ENCODE results near the gene FGD2.

FGD2 gene

DNA sequence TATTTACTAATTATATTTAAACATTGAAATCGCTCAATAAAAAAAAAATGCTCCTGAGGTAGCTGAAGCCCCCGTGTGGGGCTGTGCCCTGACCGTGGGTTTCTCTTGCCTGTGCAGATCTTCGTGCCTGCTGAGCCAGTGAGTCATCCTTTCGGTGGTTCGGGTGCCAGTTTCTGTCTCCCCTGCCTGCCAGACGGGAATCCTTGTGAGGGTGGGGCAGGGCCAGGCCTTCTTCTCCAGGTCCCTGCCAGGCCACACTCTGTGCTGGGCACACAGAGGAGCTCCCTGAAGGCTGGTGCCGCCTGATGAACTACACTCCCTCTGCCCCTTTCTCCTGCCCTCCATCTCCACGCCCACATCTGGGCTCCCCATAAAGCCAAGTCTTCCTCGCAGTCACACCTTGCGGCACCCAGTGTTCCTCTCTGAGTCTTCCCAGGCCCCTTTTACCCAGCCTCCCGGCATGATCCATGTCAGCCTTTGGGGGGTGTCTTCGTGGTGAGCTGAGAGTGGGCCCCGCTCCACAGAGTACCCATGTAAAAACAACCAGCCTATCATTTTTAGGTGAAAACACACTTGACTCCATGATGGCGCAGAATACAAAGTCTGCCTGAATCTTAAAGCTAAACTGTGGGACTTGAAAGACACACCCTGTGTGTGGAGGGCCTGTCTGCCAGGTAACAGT lies 19.3 kb downstream of the FGD2 start:
- no peaks in the 10 kb centered on the region for H3K27me3 ChIP-seq (ENCODE audit: insufficient read depth, low read length, poor library complexity, severe bottlenecking)
- H3K4me2 ChIP-seq (ENCODE audit: low read depth, low read length, poor library complexity, severe bottlenecking): no peak overlapping the region
- no peaks in the 10 kb centered on the region for H3K36me3 ChIP-seq (ENCODE audit: insufficient read depth, low read length)
- no peak overlapping the region for H3K4me3 ChIP-seq (ENCODE audit: low read length, poor library complexity, severe bottlenecking)
- no peaks in the 10 kb centered on the region for H4K20me1 ChIP-seq (ENCODE audit: insufficient read depth, low read length, poor library complexity, severe bottlenecking)
- H3K79me2 ChIP-seq (ENCODE audit: insufficient read depth, low read length): no peaks in the 10 kb centered on the region
- no peak overlapping the region for H2AFZ ChIP-seq (ENCODE audit: low read length)
- no peaks in the 10 kb centered on the region for H3K9me2 ChIP-seq (replicated peaks; ENCODE audit: low read depth, low read length)
- no peaks in the 10 kb centered on the region for H3F3A ChIP-seq (ENCODE audit: low read depth)
- H3K4me1 ChIP-seq (ENCODE audit: insufficient read depth, low read length, poor library complexity, severe bottlenecking): no peaks in the 10 kb centered on the region
- no peak overlapping the region for H3K9ac ChIP-seq (ENCODE audit: low read depth, low read length, poor library complexity, severe bottlenecking)
- no peak for TF ChIP-seq CTCF (conservative IDR thresholded peaks at IDR 0.05; ENCODE audit: low read length)
- no peak for TF ChIP-seq EZH2phosphoT487 (IDR thresholded peaks at IDR 0.05; ENCODE audit: borderline replicate concordance)
- no peaks in the 10 kb centered on the region for H3K9me3 ChIP-seq (ENCODE audit: insufficient read depth, low read depth, low read length)

GRCh38 chr6:37025621-37026466 lies 20.4 kb downstream of the FGD2 start:
- Histone ChIP-seq H4K20me1 (ENCODE audit: insufficient read depth, low read length, poor library complexity, severe bottlenecking) (no peaks in the 10 kb centered on the region), H3K9me2 (replicated peaks; ENCODE audit: low read depth, low read length) (no peaks in the 10 kb centered on the region), H2AFZ (ENCODE audit: low read length) (no peak overlapping the region), H3K4me3 (ENCODE audit: low read length, poor library complexity, severe bottlenecking) (no peak overlapping the region), H3F3A (ENCODE audit: low read depth) (no peaks in the 10 kb centered on the region), H3K9me3 (ENCODE audit: insufficient read depth, low read depth, low read length) (no peaks in the 10 kb centered on the region), H3K36me3 (ENCODE audit: insufficient read depth, low read length) (no peaks in the 10 kb centered on the region), H3K79me2 (ENCODE audit: insufficient read depth, low read length) (no peaks in the 10 kb centered on the region), H3K27me3 (ENCODE audit: insufficient read depth, low read length, poor library complexity, severe bottlenecking) (no peaks in the 10 kb centered on the region), H3K4me1 (ENCODE audit: insufficient read depth, low read length, poor library complexity, severe bottlenecking) (no peaks in the 10 kb centered on the region), H3K9ac (ENCODE audit: low read depth, low read length, poor library complexity, severe bottlenecking) (no peak overlapping the region), H3K4me2 (ENCODE audit: low read depth, low read length, poor library complexity, severe bottlenecking) (no peak overlapping the region)
- TF ChIP-seq CTCF (conservative IDR thresholded peaks at IDR 0.05; ENCODE audit: low read length) (no peak), EZH2phosphoT487 (IDR thresholded peaks at IDR 0.05; ENCODE audit: borderline replicate concordance) (no peak)

GRCh38 chr6:37027036-37027720 lies 21.7 kb downstream of the FGD2 start:
- H3K4me2 ChIP-seq (ENCODE audit: low read depth, low read length, poor library complexity, severe bottlenecking): no peak overlapping the region
- no peaks in the 10 kb centered on the region for H3F3A ChIP-seq (ENCODE audit: low read depth)
- H3K4me1 ChIP-seq (ENCODE audit: insufficient read depth, low read length, poor library complexity, severe bottlenecking): no peaks in the 10 kb centered on the region
- H3K4me3 ChIP-seq (ENCODE audit: low read length, poor library complexity, severe bottlenecking): no peak overlapping the region
- TF ChIP-seq CTCF (conservative IDR thresholded peaks at IDR 0.05; ENCODE audit: low read length) (no peak), EZH2phosphoT487 (IDR thresholded peaks at IDR 0.05; ENCODE audit: borderline replicate concordance) (no peak)
- H3K9ac ChIP-seq (ENCODE audit: low read depth, low read length, poor library complexity, severe bottlenecking): no peak overlapping the region
- no peaks in the 10 kb centered on the region for H3K9me2 ChIP-seq (replicated peaks; ENCODE audit: low read depth, low read length)
- no peaks in the 10 kb centered on the region for H4K20me1 ChIP-seq (ENCODE audit: insufficient read depth, low read length, poor library complexity, severe bottlenecking)
- H3K79me2 ChIP-seq (ENCODE audit: insufficient read depth, low read length): no peaks in the 10 kb centered on the region
- no peak overlapping the region for H2AFZ ChIP-seq (ENCODE audit: low read length)
- no peaks in the 10 kb centered on the region for H3K36me3 ChIP-seq (ENCODE audit: insufficient read depth, low read length)
- no peaks in the 10 kb centered on the region for H3K27me3 ChIP-seq (ENCODE audit: insufficient read depth, low read length, poor library complexity, severe bottlenecking)
- H3K9me3 ChIP-seq (ENCODE audit: insufficient read depth, low read depth, low read length): no peaks in the 10 kb centered on the region

All from Loucy (cell line).